ENCODE measurements around the gene CST9. TPM values are rescaled to one million over a fixed set of nuclear protein-coding genes. Genes with fewer than 3 reads are reported as not detected.

CST9 gene
- total and polyA plus RNA-seq, 2 of the 13 experiments (the other 11 are each of a cell fraction or from before 2014, with no cell fraction given): 0.07 TPM; not detected in 1

GRCh38 chr20:23629017-23629541, 23.4 kb upstream of the CST9 start (continued):
- TF ChIP-seq ZNF672 (CRISPR knock-in tag; IDR thresholded peaks at IDR 0.05) (no peak), REST (IDR thresholded peaks at IDR 0.05; ENCODE audit: borderline replicate concordance in 1 of 2, low read depth in 1 of 2, low read length in 2 of 2) (0 out of 4 replicates have a peak, but pooled peaks of 1 of the 2 experiments have one; percentile 5), RXRA (CRISPR knock-in tag; IDR thresholded peaks at IDR 0.05) (peak; percentile 96), ETS1 (CRISPR knock-in tag; IDR thresholded peaks at IDR 0.05) (no peak), MAF1 (CRISPR knock-in tag; IDR thresholded peaks at IDR 0.05; ENCODE audit: borderline replicate concordance) (no peak), ZFY (CRISPR knock-in tag; IDR thresholded peaks at IDR 0.05) (peak; percentile 21; the same call in 1 of the 2 replicates), PHB2 (IDR thresholded peaks at IDR 0.05; ENCODE audit: partially characterized antibody) (no peak), ZNF660 (CRISPR knock-in tag; IDR thresholded peaks at IDR 0.05; ENCODE audit: borderline replicate concordance, low read depth) (0 out of 2 replicates have a peak, but pooled peaks have one; percentile 67), ZNF597 (CRISPR knock-in tag; IDR thresholded peaks at IDR 0.05) (no peak), ISX (CRISPR knock-in tag; conservative IDR thresholded peaks at IDR 0.05) (no peak), NFKB2 (CRISPR knock-in tag; IDR thresholded peaks at IDR 0.05; ENCODE audit: borderline replicate concordance) (peak; percentile 53; the same call in 1 of the 2 replicates), NFE2L2 (IDR thresholded peaks at IDR 0.05; ENCODE audit: low read length) (no peak), HNRNPLL (IDR thresholded peaks at IDR 0.05; ENCODE audit: low read depth, low read length, poor library complexity, severe bottlenecking) (no peak), ZMYM3 (CRISPR knock-in tag; IDR thresholded peaks at IDR 0.05) (peak; percentile 90; the same call in 1 of the 2 replicates), HNRNPUL1 (IDR thresholded peaks at IDR 0.05; ENCODE audit: low read depth, low read length) (no peak), CENPX (CRISPR knock-in tag; IDR thresholded peaks at IDR 0.05) (no peak), HMG20B (CRISPR knock-in tag; conservative IDR thresholded peaks at IDR 0.05) (peak; percentile 78), SMARCE1 (IDR thresholded peaks at IDR 0.05; ENCODE audit: borderline replicate concordance) (no peak), ZBTB44 (CRISPR knock-in tag; IDR thresholded peaks at IDR 0.05) (no peak)

Measured in HepG2 (cell line).